ENCODE measurements around the gene ATRNL1.
"Not testable (repeated sequence)": the region's sequence is repeated elsewhere in the genome, so short reads cannot be mapped to it uniquely, and the experiment has no call there.

The ATRNL1 gene

DNA sequence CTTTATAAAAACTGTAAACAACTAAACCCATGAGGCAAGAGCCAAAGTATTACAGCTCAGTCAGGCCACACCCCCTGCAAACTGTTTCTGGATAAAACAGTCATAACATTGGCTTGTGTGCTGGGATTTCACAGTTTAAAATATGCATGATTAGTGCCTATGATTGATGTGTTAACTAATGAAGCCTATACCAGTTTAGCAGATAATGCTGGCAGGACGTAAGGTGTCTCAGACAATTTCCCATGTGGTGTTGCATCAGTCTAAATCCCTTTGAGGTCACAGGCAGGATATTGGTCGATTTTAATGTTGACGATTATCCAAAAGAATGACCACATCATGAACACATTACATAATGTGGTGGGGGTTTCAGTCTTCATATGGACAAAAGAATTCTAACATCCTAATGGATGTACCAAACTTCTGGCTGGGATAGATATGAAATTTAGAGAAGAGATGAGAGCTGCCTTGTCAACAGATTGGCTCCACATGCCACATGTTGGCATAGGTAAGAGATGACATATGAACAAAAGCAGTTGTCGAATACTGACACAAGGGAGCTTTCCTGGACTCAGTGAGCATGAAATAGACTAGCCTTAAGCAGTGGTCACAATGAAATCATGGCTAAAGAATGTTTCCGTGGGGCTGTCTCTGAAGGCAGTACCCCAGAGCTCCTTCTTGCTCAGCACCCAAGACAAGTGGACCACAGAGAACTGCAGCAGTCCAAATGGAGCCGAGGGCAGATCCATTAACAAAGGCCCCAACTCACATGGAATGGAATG lies 734.3 kb downstream of the ATRNL1 start:
- FAIRE-seq (no peak), DNase-seq (ENCODE audit: insufficient read length, low spot score) (no peak)

DNA sequence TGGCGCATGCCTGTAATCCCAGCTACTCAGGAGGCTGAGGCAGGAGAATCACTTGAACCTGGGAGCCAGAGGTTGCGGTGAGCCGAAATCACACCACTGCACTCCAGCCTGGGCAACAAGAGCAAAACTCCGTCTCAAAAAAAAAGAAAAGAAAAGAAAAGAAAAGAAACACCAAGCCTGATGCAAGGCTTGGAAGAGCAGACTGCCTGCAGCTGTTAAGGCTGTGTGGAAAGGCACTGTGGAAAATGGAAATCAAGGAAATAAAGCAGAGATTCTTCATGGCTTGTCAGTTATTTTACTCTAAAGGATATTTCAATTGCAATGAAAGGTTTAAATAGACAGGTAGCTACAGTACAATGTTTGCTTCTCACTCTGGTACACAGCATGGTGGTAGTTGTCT lies 735.0 kb downstream of the ATRNL1 start:
- not testable (repeated sequence) for FAIRE-seq; DNase-seq (ENCODE audit: insufficient read length, low spot score)

DNA sequence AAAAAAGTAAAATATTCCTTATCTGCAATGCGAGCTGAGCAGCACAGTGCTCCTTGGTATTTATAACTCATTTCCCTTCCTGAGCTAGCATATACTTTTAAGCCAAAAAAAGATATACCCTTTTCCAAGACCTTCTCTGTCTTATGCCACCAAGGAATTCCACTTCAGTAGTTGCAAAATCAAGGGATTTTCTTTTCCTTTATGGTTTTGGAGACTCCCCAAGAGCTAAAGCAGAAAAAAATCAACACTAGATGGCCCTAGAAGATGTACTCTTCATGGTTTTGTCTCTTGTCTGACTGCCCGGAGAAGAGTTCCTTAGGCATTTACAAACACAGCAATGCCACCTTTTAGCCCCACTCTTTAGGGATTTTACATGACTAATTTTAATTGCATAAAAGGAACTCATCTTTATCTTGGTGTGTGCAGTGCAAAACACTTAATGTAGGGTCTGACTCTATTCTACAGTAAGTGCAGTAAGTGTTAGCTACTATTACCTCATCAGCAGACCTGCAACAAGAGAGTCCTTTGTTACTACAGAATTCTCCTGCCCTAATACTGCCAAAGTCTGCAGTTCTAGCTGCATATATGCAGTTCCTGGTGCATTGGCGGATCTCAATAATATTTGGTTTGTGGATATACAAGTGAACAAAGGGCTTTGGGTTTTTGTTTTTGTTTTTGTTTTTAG lies 736.5 kb downstream of the ATRNL1 start:
- no peak for FAIRE-seq

DNA sequence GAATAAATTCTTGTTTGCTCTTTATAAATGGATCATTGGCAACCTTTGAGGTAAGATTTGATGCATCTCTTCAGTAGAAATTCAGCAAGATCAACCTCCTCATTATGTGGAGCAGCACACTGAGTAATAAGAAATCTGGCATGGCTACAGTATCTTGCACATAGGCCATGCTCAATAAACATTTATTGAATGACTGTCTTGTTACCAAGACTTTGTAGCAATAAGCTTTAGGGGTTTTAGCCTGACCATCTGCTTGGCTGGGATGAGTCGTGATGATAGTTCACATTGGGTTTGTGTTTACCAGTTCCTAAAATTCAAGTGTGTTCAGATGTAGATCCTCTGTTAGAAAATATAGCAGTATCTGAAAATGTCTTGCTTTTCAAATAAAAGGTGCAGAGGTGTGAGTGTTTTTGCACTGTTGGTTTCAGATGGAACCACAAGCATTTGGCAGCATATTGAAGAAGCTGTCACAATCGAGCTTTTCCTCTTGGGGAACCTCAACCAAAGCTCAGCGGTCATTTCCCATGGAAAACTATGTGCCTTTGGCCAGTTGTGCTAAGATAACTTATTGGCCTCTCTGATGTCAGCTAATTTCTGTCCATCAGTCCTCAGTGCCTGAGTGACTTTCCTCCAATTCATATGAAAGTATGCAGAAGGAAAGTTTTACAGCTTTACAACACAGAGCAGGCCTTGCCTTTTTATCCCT lies 737.3 kb downstream of the ATRNL1 start:
- no peak for DNase-seq (ENCODE audit: insufficient read length, low spot score)
- FAIRE-seq, result no peak

More for the DNA sequence above, 736.5 kb downstream of the ATRNL1 start:
- no peak for DNase-seq (ENCODE audit: insufficient read length, low spot score)

DNA sequence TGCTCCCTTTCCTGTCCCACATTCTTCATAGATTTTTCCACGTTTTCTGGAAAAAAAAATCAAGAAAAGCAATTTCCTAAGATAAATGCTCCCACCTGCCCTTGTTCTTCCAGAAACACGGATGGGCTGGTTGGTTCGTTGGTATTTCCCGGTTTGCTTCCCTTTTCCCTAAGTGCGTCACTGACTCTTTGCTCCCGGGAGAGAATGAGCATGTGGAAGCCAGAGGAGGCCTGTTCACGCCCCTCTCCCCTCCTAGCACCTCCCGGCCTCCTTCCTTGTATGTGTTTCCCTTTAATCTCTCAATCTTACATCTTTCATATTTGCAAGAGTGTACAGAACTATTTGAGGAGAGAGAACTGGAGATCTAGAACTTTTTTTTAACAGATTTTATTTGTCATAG lies 737.9 kb downstream of the ATRNL1 start:
- no peak for FAIRE-seq

DNA sequence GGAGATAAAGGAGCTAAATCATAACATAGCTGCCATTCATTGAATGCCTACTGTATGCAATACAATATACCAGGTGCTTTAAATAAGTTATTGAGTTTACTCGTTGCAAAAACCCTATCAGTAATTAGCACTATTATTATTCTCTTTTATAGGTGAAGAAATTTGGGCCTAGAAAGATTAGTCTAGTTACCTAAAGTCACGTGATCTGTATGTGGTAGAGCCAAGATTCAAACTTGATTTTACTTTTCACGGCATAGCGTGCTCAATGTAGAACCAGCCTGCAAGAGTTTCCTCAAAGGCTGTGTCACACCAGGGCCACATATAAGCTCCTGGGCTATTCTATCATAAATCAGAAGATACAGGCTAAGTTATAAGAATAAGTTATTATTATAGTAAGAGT lies 740.0 kb downstream of the ATRNL1 start:
- DNase-seq (ENCODE audit: insufficient read length, low spot score) (no peak), FAIRE-seq (no peak)

More for the DNA sequence above, 737.9 kb downstream of the ATRNL1 start:
- DNase-seq (ENCODE audit: insufficient read length, low spot score), result no peak

DNA sequence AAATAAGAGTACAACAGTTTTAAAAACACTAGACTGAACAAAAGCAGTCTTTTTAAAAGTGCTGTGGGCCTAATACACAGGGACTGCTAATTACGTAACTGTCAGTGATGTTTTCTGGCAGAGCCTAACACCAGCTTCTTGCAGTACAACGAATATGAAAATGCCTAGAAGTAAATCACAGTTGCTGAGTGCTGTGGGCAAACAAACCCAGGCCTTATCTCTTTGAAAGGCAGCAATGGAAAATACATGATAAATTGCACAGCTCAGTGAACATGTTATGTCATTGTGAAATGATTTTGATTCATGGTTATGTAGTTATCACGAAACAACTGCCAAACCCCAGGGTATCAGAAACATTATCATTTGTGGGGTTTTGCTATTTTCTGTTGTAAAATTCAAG lies 751.4 kb downstream of the ATRNL1 start:
- DNase-seq (ENCODE audit: insufficient read length, low spot score) (no peak), FAIRE-seq (no peak)

DNA sequence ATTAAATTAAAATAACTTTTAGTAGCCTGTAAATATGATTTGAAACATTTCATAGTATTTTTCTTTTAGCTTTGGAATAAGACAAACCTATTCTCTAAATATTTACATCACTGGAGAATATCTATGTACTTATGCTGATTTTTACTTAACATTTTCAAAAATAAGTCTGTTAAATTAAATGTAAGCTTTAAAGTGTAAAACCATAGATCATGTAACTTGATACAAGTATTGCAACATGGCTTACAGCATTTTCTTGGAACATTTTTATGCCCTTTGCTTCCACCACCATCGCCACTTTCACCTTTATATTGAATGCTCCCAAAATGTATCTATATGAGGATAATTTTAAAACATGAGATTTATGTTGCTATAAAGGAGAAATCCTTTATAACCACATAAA lies 752.8 kb downstream of the ATRNL1 start:
- no peak for FAIRE-seq

DNA sequence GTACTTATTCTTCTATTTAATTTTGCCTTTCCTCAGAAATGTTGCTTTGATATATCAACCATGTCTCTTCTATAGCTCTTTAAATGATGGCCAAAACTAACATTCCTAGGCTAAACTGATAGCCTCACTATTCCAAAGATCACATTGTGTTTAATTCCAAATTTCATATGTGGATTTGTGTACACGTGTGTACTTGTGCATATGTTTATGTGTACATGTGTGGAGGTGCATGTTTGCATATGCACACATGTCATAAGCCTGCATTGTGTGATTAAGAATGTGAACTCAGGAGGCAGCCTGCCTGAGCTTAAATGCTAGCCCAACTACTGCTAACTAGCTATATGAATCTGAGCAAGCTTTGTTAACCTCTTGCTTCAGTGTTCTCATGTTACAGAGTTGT lies 753.4 kb downstream of the ATRNL1 start:
- FAIRE-seq, result no peak
- no peak for DNase-seq (ENCODE audit: insufficient read length, low spot score)

More for the DNA sequence above, 752.8 kb downstream of the ATRNL1 start:
- DNase-seq (ENCODE audit: insufficient read length, low spot score), result no peak

DNA sequence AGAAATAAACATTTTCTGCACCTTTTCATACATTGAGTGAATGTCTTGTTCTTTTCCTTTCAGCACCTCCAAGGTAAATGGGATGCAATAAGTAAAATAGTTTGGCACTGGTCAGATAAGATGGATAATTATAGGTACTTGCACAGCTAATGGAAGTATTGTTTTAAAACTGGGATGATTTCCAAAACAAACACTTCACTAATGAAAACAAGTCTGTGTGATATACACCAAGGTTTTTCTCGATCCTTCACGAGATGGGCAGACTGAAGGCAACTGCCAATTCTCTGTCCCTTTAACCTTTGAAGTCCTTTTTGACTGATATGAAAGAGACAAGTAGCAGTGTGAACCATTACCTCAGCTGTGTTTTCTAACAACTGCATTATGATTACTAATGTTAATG lies 756.0 kb downstream of the ATRNL1 start:
- DNase-seq (ENCODE audit: insufficient read length, low spot score) (no peak), FAIRE-seq (no peak)

DNA sequence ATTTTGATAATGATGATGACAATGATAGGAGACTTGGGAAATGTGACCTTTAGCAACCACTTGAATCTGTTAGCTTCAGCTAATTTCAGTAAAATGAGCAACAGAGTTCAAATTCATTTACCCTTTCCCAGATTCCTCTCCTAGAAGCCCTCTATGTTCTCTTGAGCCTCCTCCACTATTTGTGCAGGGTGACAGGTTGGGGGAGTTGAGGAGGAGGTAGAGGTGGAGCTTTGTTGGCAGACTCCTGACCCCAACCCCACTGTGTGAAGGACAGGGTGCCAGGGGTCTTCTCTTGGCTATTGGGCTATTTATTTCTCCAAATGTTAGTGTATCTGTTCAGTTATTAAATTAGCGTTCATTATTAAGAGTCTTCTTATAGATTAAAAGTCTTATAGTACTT lies 757.5 kb downstream of the ATRNL1 start:
- no peak for FAIRE-seq
- DNase-seq (ENCODE audit: insufficient read length, low spot score), result no peak

DNA sequence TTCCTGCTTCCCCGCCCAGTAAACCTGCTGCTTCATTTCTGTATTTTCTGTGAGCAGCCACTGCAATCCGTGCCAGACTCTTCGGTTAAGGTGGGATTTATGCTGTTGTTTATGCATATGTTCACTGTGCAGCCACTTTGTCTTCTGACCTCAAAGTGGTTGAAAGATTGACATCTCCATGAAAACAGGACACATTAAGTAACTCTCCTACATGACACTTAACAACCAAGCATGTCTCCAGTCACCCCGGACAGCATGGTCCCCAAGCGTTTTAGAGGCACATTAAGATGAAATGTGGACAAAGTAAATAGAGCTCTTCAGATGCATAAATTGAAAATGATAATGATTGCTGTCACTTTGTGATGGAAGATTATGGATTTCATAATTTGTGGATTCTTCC lies 758.5 kb downstream of the ATRNL1 start:
- DNase-seq (ENCODE audit: insufficient read length, low spot score), result no peak
- no peak for FAIRE-seq

DNA sequence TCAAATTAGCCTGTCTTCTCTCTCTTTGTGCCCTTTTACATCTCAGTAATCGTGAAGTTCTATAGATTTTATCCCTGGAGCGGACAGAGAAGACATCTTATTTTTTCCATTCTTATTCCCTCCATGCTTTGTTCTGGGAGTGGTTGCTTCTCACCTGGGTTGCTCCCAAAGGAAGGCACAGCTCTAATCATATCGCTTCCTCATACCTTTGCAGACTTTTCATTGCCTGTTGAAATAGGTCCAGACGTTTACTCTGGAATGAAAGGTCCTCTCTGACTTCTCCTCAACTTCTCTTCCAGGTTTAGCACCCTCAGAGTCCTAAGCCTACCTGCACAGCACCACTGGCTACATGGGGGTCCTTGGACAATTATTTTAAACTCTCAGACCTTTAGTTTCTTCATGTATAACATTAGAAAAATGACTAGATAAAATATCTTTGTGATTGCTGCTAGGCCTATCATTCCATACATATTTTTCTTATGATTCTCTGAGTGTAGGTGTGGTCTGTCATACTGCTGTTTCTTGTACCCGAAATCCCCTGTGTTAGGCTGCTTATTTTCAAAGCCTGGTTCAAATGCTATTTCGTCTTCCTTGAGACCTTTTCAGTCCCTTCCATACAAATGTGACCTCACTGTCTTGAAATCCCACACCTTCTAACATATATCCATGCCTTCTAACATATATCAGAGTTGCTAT lies 761.7 kb downstream of the ATRNL1 start:
- FAIRE-seq (no peak), DNase-seq (ENCODE audit: insufficient read length, low spot score) (no peak)

DNA sequence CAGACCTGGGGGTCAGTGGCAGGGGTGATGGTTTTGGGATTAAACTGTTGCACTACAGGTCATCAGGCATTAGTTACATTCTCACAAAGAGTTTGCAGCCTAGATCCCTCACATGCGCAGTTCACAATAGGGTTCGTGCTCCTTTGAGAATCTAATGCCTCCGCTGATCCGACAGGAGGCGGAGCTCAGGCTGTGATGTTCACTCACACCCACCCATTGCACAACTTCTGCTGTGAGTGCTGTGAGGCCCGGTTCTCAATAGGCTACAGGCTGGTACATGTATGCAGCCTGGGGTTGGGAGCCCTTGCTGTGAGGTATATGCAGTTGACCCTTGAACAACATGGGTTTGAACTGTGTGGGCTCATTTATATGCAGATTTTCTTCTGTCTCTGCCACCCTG lies 763.4 kb downstream of the ATRNL1 start:
- no peak for FAIRE-seq
- no peak for DNase-seq (ENCODE audit: insufficient read length, low spot score)

DNA sequence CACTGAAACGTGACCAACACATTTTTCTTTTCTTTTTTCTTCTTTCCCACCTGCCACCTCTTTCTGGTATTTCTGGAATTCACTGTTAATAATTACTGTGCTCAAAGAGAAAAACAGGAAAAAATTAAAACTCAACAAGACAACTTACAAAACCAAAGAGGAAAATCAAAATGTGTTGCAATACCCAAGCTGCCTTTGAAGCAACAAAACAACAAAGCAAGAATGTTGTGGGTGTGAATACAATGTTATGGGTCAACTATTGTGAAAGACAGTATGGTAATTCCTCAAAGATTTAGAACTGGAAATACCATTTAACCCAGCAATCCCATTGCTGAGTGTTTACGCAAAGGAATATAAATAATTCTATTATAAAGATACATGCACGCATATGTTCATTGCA lies 764.7 kb downstream of the ATRNL1 start:
- FAIRE-seq (no peak), DNase-seq (ENCODE audit: insufficient read length, low spot score) (no peak)

DNA sequence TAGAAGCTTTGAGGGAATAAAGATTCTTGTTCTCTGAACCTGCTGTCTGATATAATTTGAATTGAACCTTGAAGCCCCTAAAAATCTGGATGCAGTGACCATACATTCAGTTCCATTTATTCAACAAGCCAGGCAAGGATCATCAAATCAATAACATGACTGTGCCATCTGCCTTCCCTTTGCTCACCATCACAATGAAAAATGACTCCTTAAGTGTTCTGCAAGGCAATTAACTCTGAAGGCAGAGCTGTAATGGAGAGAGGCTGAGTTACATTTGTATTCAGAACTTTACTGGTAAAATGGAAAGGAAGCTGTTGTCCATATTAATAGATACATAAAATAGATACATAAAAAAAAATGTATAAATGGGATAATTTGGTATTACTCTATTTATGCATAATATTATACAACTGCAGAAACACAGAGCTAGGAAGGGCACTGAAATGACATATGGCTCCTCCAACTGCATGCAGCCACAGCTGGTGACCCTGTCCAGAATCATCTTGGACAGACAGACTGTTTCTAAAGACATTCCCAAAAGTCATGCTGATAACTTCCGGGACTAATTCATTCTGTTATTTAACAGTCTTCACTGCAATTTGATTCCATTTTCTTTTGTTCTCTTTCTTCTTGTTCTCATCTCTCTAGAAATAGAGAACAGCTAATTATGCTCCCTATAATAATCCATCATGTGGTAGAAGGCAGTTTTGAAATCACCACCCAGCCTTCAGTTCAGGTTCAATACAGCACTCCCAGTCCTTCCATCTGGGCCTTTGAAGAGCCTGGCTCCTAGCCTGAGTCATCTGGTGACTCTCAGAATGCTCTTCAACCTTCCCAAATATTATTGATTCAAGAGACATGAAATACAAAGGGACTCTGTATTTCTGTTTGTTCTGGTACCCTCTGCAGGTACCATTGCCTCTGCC lies 767.3 kb downstream of the ATRNL1 start:
- no peak for FAIRE-seq
- DNase-seq (ENCODE audit: insufficient read length, low spot score), result no peak

DNA sequence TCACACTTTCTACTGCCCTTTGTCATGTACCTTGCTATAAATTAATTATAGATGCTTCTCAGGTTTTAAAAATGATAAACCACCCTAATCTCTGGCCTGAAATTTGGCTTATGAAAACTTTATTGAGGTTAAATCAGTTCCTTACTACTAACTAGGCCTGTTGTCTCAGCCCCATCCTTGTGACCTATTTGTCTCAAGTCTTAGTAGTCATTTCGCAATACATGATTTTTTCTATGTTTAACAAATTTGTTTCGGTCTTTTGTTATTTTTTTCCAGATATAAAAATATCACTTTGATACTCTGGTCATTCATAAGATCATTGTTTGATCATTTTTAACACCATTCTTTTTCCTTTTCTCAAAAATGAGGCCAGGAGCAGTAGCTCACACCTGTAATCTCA lies 768.3 kb downstream of the ATRNL1 start:
- FAIRE-seq (no peak), DNase-seq (ENCODE audit: insufficient read length, low spot score) (no peak)

DNA sequence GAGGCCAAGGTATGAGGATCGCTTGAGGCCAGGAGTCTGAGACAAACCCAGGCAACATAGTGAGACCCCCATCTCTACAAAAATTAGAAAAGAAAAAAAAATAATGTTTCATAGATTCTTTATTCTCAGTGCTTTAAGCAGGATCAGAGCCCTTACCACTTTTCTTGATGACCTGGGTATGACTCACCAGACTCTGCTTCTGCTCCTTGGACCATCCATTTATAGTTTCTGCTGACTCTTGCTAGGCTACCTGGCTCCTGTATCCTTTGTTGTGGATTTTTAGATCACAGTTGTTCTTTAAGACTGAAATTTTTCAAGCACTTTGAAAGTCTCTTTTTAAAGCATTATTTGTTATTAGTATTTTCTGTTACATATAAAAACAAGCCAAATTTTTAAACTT lies 768.7 kb downstream of the ATRNL1 start:
- FAIRE-seq (no peak), DNase-seq (ENCODE audit: insufficient read length, low spot score) (no peak)

DNA sequence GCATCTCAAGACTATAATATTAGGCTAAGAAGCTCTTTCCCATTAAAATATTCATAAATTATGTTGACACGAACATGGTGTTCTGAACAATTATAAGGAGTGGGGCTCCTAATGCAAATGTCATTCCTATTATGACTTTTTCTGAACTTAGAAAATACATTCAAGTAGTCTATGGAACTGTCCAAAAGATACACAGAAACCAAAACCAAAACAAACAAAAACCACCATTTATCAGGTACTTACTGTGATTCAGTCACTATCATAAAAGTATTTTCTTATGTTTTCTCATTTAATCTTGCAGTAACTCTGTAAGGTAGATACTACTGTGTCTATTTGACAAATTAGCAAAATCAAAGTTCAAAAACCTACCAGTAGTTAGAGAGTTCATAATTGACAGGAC lies 773.0 kb downstream of the ATRNL1 start:
- DNase-seq (ENCODE audit: insufficient read length, low spot score) (no peak), FAIRE-seq (no peak)

DNA sequence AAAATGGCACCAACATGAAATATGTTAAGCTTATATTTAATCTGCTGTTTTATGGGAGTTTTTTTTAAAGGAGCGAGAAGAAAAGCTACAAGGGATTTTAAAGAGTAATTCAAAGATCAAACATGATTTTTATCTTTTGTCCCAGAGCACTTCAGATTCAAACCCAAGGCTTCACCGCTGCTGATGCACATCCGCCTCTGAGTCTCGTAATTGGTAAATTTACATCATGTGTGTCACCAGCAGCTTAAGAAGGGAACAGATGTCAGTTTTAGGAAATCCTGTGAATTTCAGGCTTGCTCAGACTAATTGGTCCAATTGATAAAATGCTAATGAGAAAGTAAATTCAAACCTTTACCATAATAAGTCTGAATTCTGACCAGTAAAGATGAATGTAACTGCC lies 773.5 kb downstream of the ATRNL1 start:
- DNase-seq (ENCODE audit: insufficient read length, low spot score) (no peak), FAIRE-seq (no peak)
